ENCODE data around the gene SGK2.

DNA sequence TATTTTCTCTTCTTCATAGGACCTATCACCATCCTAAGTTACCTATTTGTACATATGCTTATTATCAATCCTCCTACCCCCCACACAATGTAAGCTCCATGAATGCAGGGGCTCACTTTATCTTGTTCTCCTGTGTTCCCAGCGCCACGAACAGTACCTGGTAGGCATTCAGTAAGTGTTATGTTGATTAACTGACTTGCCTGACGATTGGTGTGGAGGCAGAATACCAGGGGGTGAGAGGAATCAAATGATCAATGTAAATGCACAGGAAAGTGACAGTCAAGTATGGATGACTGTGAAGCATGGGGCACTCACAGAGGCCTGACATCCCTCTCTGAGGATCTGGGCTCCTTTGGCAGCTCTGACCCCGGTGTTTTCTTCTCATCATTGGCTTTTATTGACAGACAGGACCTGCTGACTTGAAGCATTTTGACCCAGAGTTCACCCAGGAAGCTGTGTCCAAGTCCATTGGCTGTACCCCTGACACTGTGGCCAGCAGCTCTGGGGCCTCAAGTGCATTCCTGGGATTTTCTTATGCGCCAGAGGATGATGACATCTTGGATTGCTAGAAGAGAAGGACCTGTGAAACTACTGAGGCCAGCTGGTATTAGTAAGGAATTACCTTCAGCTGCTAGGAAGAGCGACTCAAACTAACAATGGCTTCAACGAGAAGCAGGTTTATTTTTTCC lies 25.8 kb downstream of the SGK2 start:
- TF ChIP-seq JUNB (IDR thresholded peaks at IDR 0.05; ENCODE audit: unreplicated experiment) (no peak), POLR2AphosphoS5 (IDR thresholded peaks at IDR 0.05; ENCODE audit: low read depth) (no peak), EZH2 (IDR thresholded peaks at IDR 0.05; ENCODE audit: low read depth, unreplicated experiment) (no peak)
- TF ChIP-seq, protein P1, sequence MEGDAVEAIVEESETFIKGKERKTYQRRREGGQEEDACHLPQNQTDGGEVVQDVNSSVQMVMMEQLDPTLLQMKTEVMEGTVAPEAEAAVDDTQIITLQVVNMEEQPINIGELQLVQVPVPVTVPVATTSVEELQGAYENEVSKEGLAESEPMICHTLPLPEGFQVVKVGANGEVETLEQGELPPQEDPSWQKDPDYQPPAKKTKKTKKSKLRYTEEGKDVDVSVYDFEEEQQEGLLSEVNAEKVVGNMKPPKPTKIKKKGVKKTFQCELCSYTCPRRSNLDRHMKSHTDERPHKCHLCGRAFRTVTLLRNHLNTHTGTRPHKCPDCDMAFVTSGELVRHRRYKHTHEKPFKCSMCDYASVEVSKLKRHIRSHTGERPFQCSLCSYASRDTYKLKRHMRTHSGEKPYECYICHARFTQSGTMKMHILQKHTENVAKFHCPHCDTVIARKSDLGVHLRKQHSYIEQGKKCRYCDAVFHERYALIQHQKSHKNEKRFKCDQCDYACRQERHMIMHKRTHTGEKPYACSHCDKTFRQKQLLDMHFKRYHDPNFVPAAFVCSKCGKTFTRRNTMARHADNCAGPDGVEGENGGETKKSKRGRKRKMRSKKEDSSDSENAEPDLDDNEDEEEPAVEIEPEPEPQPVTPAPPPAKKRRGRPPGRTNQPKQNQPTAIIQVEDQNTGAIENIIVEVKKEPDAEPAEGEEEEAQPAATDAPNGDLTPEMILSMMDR (conservative IDR thresholded peaks at IDR 0.05; ENCODE audit: low read depth in 2 of 2) = no peak
- TF ChIP-seq, protein P2, sequence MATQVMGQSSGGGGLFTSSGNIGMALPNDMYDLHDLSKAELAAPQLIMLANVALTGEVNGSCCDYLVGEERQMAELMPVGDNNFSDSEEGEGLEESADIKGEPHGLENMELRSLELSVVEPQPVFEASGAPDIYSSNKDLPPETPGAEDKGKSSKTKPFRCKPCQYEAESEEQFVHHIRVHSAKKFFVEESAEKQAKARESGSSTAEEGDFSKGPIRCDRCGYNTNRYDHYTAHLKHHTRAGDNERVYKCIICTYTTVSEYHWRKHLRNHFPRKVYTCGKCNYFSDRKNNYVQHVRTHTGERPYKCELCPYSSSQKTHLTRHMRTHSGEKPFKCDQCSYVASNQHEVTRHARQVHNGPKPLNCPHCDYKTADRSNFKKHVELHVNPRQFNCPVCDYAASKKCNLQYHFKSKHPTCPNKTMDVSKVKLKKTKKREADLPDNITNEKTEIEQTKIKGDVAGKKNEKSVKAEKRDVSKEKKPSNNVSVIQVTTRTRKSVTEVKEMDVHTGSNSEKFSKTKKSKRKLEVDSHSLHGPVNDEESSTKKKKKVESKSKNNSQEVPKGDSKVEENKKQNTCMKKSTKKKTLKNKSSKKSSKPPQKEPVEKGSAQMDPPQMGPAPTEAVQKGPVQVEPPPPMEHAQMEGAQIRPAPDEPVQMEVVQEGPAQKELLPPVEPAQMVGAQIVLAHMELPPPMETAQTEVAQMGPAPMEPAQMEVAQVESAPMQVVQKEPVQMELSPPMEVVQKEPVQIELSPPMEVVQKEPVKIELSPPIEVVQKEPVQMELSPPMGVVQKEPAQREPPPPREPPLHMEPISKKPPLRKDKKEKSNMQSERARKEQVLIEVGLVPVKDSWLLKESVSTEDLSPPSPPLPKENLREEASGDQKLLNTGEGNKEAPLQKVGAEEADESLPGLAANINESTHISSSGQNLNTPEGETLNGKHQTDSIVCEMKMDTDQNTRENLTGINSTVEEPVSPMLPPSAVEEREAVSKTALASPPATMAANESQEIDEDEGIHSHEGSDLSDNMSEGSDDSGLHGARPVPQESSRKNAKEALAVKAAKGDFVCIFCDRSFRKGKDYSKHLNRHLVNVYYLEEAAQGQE (IDR thresholded peaks at IDR 0.05; ENCODE audit: unreplicated experiment) = no peak
- TF ChIP-seq, protein P3, sequence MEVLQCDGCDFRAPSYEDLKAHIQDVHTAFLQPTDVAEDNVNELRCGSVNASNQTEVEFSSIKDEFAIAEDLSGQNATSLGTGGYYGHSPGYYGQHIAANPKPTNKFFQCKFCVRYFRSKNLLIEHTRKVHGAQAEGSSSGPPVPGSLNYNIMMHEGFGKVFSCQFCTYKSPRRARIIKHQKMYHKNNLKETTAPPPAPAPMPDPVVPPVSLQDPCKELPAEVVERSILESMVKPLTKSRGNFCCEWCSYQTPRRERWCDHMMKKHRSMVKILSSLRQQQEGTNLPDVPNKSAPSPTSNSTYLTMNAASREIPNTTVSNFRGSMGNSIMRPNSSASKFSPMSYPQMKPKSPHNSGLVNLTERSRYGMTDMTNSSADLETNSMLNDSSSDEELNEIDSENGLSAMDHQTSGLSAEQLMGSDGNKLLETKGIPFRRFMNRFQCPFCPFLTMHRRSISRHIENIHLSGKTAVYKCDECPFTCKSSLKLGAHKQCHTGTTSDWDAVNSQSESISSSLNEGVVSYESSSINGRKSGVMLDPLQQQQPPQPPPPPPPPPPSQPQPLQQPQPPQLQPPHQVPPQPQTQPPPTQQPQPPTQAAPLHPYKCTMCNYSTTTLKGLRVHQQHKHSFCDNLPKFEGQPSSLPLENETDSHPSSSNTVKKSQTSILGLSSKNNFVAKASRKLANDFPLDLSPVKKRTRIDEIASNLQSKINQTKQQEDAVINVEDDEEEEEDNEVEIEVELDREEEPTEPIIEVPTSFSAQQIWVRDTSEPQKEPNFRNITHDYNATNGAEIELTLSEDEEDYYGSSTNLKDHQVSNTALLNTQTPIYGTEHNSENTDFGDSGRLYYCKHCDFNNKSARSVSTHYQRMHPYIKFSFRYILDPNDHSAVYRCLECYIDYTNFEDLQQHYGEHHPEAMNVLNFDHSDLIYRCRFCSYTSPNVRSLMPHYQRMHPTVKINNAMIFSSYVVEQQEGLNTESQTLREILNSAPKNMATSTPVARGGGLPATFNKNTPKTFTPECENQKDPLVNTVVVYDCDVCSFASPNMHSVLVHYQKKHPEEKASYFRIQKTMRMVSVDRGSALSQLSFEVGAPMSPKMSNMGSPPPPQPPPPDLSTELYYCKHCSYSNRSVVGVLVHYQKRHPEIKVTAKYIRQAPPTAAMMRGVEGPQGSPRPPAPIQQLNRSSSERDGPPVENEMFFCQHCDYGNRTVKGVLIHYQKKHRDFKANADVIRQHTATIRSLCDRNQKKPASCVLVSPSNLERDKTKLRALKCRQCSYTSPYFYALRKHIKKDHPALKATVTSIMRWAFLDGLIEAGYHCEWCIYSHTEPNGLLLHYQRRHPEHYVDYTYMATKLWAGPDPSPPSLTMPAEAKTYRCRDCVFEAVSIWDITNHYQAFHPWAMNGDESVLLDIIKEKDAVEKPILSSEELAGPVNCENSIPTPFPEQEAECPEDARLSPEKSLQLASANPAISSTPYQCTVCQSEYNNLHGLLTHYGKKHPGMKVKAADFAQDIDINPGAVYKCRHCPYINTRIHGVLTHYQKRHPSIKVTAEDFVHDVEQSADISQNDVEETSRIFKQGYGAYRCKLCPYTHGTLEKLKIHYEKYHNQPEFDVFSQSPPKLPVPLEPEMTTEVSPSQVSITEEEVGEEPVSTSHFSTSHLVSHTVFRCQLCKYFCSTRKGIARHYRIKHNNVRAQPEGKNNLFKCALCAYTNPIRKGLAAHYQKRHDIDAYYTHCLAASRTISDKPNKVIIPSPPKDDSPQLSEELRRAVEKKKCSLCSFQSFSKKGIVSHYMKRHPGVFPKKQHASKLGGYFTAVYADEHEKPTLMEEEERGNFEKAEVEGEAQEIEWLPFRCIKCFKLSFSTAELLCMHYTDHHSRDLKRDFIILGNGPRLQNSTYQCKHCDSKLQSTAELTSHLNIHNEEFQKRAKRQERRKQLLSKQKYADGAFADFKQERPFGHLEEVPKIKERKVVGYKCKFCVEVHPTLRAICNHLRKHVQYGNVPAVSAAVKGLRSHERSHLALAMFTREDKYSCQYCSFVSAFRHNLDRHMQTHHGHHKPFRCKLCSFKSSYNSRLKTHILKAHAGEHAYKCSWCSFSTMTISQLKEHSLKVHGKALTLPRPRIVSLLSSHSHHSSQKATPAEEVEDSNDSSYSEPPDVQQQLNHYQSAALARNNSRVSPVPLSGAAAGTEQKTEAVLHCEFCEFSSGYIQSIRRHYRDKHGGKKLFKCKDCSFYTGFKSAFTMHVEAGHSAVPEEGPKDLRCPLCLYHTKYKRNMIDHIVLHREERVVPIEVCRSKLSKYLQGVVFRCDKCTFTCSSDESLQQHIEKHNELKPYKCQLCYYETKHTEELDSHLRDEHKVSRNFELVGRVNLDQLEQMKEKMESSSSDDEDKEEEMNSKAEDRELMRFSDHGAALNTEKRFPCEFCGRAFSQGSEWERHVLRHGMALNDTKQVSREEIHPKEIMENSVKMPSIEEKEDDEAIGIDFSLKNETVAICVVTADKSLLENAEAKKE (CRISPR knock-in tag; IDR thresholded peaks at IDR 0.05) = no peak

Data from GM23338 (cell line).